NK-92 (cell line): ENCODE results near the gene PPME1.

Experiments used
- DNase-seq: peaks from one replicate; lab custom pipeline; 2025; ENCODE audit not compliant: unreplicated experiment; lab: John Stamatoyannopoulos, UW

The PPME1 gene

DNA sequence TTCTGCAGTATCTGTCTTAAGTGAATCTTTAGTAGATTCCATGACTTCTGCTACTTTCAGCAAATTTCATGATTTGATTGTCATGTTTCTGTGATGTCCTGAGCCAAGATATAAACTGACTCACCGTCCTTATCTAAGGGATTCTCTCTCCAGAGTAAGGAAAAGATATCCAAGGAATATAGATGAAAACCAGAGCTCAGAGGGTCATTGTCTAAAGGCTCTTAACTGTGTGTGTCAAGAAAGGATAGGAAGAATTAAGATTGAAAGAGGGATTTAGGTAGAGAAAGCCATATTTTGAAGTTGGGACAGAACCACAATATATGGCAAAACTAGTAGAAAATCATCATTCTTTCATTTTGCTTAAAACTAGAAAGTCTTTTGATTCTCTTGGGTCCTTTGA, 50.7 kb downstream of the PPME1 start:
- DNase-seq = no peak

- no peak for DNase-seq
Measured at GRCh38 chr11:74225565-74225964, 54.5 kb downstream of the PPME1 start.

DNA sequence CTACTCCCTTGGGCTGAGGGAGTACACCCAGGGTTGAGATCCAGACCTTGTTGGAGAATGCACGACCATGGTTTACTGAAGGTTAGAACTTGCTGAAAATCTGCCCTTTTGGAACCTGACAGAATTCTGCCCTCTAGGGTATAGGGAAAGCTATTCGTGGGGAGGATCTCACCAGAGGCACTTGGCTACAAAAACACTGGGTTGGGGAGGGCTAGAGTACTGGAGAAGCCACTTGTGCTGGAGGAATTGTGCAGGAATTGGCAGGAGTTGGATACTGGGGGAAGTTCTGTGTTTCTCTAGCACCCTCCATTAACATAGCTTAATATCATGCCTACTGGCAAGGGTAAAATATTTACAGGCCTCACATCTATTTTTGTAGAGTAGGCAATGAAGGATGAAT, 55.8 kb downstream of the PPME1 start:
- DNase-seq = no peak

GRCh38 chr11:74232311-74232950, 61.3 kb downstream of the PPME1 start:
- no peak for DNase-seq

DNA sequence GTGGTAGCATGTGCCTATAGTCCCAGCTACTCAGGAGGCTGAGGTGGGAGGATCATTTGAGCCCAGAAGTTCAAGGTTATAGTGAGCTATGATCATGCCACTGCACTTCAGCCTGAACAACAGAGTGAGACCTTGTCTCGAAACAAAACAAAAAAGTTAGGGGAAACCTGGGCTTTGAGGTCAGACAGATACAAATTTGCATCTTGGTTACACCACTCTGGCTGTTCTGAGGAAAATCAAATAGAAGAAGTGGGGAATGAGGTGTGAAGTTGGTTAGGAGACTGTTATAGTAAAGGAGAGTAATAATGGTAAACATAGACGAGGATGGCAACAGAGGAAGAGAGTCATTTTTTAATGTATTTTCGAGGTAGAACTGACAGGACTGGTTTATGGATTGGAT, 62.6 kb downstream of the PPME1 start:
- DNase-seq = no peak

DNA sequence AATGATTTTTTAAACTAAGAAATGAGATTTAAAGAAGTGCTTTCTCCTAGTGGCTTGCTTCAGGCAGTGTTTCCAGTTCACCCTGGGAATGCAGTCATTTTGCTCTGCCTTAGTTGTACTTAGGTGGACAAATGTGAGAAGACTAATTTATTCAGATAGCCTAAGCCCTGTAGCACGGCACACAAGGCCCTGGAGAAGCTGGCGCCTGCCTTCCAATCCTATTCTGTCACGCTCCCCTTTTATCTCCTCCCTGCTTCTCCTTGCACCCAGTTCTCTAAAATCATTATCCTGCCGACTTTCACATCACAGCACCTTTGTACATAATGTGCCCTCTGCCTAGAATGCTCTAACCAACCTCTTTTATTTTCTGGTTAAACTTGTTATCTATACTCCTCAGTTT, 64.0 kb downstream of the PPME1 start:
- DNase-seq = no peak

- no peak for DNase-seq
Measured at GRCh38 chr11:74237541-74237940, 66.5 kb downstream of the PPME1 start.

GRCh38 chr11:74238243-74238642, 67.2 kb downstream of the PPME1 start:
- DNase-seq = no peak

GRCh38 chr11:74248469-74248868, 77.4 kb downstream of the PPME1 start:
- no peak for DNase-seq

DNA sequence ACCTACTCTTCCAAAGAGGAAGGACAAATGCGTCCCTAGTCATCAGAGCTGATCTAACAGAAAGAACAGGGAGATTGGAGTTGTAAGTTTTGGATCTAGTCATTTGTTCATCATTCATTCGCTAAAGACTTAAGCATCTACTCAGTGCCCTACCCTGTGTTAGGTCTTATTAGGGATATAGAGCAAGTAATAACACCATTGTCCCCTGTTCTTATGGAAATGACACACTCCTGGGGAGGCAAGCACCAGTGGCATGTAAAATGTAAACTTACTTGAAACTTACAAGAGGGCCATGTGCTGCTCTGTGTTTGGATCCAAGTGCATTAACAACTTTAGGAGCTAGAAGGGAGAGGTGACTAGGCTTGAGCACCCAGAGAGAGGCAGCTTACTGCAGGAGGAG, 78.4 kb downstream of the PPME1 start:
- no peak for DNase-seq

- no peak for DNase-seq
Measured at GRCh38 chr11:74253361-74253760, 82.3 kb downstream of the PPME1 start.

GRCh38 chr11:74255741-74256375, 84.8 kb downstream of the PPME1 start:
- no peak for DNase-seq

GRCh38 chr11:74256378-74257133, 85.5 kb downstream of the PPME1 start:
- no peak for DNase-seq

DNA sequence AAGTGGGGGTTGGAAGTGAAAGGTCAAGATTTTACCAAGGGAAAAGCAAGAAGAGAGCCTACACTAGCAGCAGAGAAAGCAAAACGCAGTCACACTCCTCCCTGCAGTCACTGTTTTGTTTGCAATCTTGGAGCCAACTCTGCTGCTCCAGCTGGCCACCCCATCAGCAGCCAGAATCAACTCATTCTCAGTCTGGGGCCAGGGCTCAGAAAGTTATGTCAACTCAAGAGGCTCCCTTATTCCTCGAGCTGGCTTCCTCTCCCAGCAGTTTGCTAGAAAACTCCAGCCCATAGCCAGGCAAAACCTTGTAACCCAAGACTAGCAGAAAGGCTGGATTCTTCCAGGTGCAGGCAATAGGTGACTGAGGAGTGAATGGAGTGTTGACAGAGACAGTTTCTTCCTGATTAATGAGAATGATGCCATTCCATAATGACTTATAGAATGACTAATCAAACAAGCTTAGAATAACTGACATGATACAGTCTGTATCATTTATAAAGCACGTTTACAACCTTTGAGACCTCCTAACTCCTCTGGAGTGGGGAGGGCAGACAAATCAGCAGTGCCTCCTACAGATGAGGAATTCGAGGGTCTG, 87.0 kb downstream of the PPME1 start:
- no peak for DNase-seq

DNA sequence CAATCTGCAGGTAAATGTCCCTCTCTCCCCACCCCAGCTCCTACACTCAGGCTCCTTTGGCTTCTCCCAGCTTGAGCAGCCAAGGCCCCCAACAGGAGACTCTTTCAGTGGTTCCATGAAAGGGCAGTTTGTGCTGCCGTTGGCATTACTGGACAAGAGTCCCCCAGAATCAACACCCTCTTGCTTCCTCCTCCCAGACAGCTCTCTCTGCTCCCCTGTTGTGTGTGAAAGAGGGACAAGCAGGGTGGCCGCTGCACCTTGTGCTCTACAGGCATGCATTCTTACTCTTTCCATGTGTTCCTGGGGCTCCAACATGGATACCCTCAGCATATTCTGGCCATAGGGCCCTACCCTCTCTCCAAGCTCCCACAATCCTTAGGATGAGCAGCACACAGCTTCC, 91.6 kb downstream of the PPME1 start:
- DNase-seq = no peak

- no peak for DNase-seq
Measured at GRCh38 chr11:74265256-74265655, 94.2 kb downstream of the PPME1 start.

GRCh38 chr11:74267014-74267413, 95.9 kb downstream of the PPME1 start:
- DNase-seq = no peak

DNA sequence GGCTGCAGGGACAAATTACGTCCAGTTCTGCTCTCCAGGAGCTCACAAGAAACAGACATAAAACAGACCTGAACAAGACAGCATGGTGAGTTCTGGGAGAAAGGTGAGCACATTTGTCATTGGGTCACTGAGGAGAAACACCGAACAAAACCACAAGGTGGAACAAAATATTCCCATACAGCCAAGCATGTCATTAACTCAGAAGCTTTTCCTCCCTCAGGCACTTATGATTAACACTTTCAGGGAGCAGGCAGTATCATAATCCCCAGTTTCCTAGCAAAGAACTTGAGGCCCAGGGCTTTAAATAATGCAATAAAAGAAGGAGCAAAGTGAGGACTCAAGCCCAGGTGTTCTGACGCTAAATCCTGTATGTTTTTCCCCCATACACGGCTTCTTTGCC, 97.4 kb downstream of the PPME1 start:
- DNase-seq = no peak

GRCh38 chr11:74269161-74269811, 98.2 kb downstream of the PPME1 start:
- no peak for DNase-seq

GRCh38 chr11:74272276-74272675, 101.2 kb downstream of the PPME1 start:
- DNase-seq = no peak

DNA sequence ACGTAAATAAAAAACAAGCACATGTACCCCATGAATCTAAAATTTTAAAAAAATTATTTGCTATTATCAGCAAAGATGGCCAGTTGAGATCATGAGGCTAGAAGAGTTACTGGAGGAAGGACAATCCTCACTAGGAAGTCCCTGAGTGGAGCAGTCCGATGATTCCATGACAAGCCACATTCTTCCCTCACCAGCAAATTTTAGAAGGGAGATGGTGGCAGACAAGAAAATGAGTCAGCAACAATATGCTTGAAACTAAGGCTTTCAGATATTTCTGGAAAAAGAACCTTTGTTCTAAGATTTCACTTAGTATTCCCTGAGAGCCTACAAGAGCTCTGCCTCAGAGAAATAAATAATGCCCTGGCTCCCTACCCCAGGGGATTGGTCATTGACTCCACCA, 105.5 kb downstream of the PPME1 start:
- DNase-seq = no peak
